GM18517 (cell line): ENCODE measurements around the gene GRID2IP.
"Not testable (repeated sequence)": the region's sequence is repeated elsewhere in the genome, so short reads cannot be mapped to it uniquely, and the experiment has no call there.

Source experiments
- ATAC-seq: cut with Tn5 transposase; IDR thresholded peaks from one replicate; pipeline ENCODE4 v1.9.1; 2021; ENCODE audit warnings: mild to moderate bottlenecking, moderate library complexity; ENCODE audit not compliant: unreplicated experiment

The GRID2IP gene

GRCh38 chr7:6453734-6454133 lies 97.5 kb downstream of the GRID2IP start:
- no peak for ATAC-seq

- no peak for ATAC-seq
Observed at GRCh38 chr7:6451224-6451705, 100.0 kb downstream of the GRID2IP start.

- ATAC-seq, result not testable (repeated sequence)
Observed at GRCh38 chr7:6450591-6450990, 100.7 kb downstream of the GRID2IP start.

GRCh38 chr7:6449884-6450283 lies 101.4 kb downstream of the GRID2IP start:
- ATAC-seq, result not testable (repeated sequence)

GRCh38 chr7:6448943-6449543 lies 102.2 kb downstream of the GRID2IP start:
- no peak for ATAC-seq

- ATAC-seq, result peak; percentile 79
Observed at GRCh38 chr7:6447581-6448199, 103.6 kb downstream of the GRID2IP start, which contains the start of gene DAGLB. DAGLB (minus strand) TSS chr7:6447954; CDS start chr7:6447842, 112 bp downstream.
